ENCODE measurements around the gene TSHR. TPM values are rescaled to one million over a fixed set of nuclear protein-coding genes. Genes with fewer than 3 reads are reported as not detected.

Gene TSHR
- total RNA-seq, 1 donor from 2014 or later: not detected

- Mint-ChIP-seq H3K27me3 (ENCODE audit: unreplicated experiment) (peaks cover 3% of the 10 kb centered on the region), H3K36me3 (ENCODE audit: low read depth, unreplicated experiment) (no peaks in the 10 kb centered on the region), H3K9me3 (ENCODE audit: unreplicated experiment) (no peaks in the 10 kb centered on the region), H3K27ac (ENCODE audit: unreplicated experiment) (no peak overlapping the region), H3K4me1 (ENCODE audit: unreplicated experiment) (peaks cover 3% of the 10 kb centered on the region), H3K4me3 (ENCODE audit: unreplicated experiment) (no peak overlapping the region)
- TF ChIP-seq CTCF (IDR thresholded peaks at IDR 0.05; ENCODE audit: unreplicated experiment): no peak
- DNase-seq (ENCODE audit: low spot score): no peak
Measured at GRCh38 chr14:80923368-80923767, 32.1 kb upstream of the TSHR start.

GRCh38 chr14:80924365-80925103 lies 30.9 kb upstream of the TSHR start:
- TF ChIP-seq CTCF (IDR thresholded peaks at IDR 0.05; ENCODE audit: unreplicated experiment): no peak
- Mint-ChIP-seq H3K9me3 (ENCODE audit: unreplicated experiment) (no peaks in the 10 kb centered on the region), H3K4me1 (ENCODE audit: unreplicated experiment) (peaks cover 3% of the 10 kb centered on the region), H3K4me3 (ENCODE audit: unreplicated experiment) (no peak overlapping the region), H3K27me3 (ENCODE audit: unreplicated experiment) (peaks cover 3% of the 10 kb centered on the region), H3K27ac (ENCODE audit: unreplicated experiment) (no peak overlapping the region), H3K36me3 (ENCODE audit: low read depth, unreplicated experiment) (no peaks in the 10 kb centered on the region)
- DNase-seq (ENCODE audit: low spot score): no peak

GRCh38 chr14:80926397-80927082 lies 28.9 kb upstream of the TSHR start:
- Mint-ChIP-seq H3K27me3 (ENCODE audit: unreplicated experiment) (peaks cover 3% of the 10 kb centered on the region), H3K27ac (ENCODE audit: unreplicated experiment) (no peak overlapping the region), H3K4me1 (ENCODE audit: unreplicated experiment) (peaks cover 3% of the 10 kb centered on the region), H3K9me3 (ENCODE audit: unreplicated experiment) (no peaks in the 10 kb centered on the region), H3K36me3 (ENCODE audit: low read depth, unreplicated experiment) (no peaks in the 10 kb centered on the region), H3K4me3 (ENCODE audit: unreplicated experiment) (no peak overlapping the region)
- no peak for DNase-seq (ENCODE audit: low spot score)
- TF ChIP-seq CTCF (IDR thresholded peaks at IDR 0.05; ENCODE audit: unreplicated experiment): no peak

GRCh38 chr14:80927083-80927989 lies 28.1 kb upstream of the TSHR start:
- no peaks in the 10 kb centered on the region for H3K4me1 Mint-ChIP-seq (ENCODE audit: unreplicated experiment)
- no peak for DNase-seq (ENCODE audit: low spot score)
- H3K9me3 Mint-ChIP-seq (ENCODE audit: unreplicated experiment): no peaks in the 10 kb centered on the region

More at GRCh38 chr14:80927083-80927989, 28.1 kb upstream of the TSHR start:
- TF ChIP-seq CTCF (IDR thresholded peaks at IDR 0.05; ENCODE audit: unreplicated experiment): peak; percentile 45
- Mint-ChIP-seq H3K36me3 (ENCODE audit: low read depth, unreplicated experiment) (no peaks in the 10 kb centered on the region), H3K27me3 (ENCODE audit: unreplicated experiment) (peaks cover 2% of the 10 kb centered on the region), H3K4me3 (ENCODE audit: unreplicated experiment) (no peak overlapping the region), H3K27ac (ENCODE audit: unreplicated experiment) (no peak overlapping the region)
